Measurements from ENCODE around the gene ADCK1.
A peak's percentile ranks its signal among the peaks of the same experiment; 100 is the strongest.
"Not testable (repeated sequence)": the region's sequence is repeated elsewhere in the genome, so short reads cannot be mapped to it uniquely, and the experiment has no call there.

ADCK1 gene, protein sequence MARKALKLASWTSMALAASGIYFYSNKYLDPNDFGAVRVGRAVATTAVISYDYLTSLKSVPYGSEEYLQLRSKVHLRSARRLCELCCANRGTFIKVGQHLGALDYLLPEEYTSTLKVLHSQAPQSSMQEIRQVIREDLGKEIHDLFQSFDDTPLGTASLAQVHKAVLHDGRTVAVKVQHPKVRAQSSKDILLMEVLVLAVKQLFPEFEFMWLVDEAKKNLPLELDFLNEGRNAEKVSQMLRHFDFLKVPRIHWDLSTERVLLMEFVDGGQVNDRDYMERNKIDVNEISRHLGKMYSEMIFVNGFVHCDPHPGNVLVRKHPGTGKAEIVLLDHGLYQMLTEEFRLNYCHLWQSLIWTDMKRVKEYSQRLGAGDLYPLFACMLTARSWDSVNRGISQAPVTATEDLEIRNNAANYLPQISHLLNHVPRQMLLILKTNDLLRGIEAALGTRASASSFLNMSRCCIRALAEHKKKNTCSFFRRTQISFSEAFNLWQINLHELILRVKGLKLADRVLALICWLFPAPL

DNA sequence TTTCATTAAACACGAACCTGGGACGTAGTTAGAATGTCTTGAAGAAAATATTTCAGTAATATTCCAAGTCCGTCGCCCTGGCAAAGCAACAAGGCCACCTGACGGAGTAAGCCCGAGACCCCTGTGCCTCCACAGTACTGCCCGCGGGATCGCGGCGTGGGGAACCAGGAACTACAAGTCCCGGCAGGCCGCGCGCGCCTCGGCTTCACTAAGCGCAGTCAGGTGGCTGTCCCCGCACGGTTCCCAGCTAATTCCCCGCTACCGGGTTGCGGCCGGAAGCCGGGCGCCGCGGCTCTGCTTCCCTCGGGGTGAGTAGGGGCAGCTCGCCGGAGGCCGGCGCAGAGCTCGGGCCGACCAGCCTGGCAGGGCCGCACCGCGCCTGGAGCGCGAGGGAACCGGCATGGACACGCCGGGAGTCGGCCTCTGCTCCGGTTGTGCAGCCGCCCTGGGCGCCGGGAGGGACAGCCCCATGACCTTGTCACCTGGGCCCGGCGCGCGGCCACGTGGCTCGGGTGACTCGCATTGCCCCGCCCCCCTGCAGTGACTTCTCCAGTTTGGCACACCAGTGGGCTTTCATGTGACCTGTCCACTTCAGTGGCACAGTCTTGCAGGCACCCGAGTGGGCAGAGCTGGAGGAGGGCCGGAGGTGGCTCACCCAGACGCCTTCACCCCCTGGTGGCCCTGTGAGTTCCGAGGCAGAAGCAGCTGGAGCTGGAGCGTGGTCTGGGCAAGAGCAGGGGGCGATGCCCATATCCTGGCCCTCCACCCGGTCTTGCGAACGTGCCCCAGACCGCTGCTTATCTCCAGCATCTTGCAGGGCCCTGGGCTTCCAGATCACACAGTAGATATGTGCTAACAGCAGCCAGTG, at the start of gene ADCK1:
TSS of gene ADCK1 (plus strand) at position 247 of the 868 bp plus-strand sequence. CDS start 18,870 bp downstream, outside the sequence.
- peak; percentile 84 to 87 for DNase-seq

DNA sequence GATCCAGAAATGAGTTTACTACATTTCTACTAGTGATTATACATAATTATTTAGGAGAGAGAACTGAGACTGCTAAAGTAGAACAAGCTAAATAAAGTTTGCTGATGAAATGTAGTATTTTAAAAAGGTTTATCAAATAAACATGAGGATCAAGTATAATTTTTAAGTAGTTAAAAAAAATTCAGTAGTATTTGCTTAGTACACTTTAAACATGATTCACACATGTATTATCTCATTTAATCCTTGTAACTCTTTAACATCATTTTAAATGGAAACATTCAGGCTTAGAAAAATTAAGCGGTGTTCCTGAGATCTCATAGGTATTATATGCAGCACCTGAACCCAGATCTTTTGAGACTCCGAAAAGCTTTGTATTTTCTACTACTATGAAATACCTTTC, 47.6 kb upstream of the ADCK1 start:
- no peak for DNase-seq

DNA sequence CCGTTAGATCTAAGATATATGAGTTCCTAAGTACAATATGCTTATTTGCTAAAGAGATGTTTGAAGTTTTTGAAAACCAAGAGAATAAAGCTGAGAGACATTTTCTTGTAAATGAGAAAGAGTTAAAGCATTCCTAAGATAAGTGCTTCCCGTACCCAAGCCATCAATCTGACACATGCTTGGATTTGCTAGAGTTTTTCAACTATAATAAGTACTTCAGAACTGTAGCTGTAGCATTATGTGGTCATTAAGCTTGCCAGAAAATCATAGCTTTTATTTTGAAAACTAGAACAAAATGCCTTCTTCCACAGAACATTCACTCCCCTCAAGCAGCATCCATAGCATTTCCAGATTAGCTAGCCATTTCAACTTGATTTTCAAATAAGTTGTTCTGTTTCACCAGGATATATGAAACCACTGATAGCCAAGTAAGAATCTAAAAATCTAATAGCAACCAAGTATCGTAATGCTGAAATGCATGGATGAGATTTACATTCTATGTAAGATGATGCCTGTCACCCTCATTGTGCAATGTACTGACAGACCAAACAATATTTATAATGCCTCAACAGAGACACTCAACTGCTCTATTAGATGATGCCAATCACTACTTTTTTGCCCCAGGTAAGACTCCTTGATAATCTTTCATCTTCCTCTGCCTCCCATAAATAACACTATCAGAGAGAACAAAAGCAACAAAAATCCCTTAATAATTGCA, 47.0 kb upstream of the ADCK1 start:
- DNase-seq: no peak

DNA sequence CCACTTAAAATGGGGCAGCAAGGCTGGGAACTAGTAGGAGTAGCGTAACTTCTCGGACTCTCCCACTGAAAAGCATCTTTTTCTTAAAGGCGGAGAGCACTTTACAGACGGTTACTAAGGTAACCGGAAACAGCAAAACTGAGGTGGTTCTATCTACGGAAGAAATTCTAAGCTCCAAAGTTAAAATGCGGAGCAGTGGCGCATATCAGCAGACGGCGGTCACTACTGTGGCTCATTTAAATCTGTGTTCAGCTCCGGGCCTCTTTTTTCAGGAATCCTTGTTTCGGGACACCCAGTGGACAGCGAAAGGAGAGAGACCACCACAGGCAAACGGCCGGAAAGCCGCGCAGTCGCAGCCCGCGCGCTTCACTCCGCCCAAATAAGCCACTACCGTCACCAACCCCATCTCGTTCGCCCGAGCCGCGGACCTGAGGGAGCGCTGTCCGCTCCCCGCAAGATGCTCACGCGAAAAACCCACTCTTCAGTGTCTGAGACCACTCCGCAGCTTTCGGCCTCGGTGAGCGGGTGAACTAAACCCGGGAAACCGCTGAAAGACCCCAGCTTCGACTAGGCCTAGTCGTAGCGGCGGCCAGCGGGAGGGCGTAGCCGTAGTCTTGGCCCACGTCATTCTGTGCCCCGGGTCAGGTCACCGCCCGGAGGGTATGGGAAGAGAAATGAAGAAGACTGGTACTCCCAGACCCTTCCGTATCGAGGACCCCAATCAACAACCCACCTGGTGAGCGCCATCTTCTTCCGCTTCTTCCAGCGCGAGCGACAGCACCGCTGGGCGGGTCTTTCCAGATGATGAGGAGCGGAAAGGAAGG, 39.3 kb upstream of the ADCK1 start, which contains the start of gene SNW1:
TSS of gene SNW1 (minus strand) at position 776 of the 824 bp plus-strand sequence. CDS start at position 747, 29 bp downstream.
- DNase-seq: peak in 1 of 2 experiments; percentile 96

DNA sequence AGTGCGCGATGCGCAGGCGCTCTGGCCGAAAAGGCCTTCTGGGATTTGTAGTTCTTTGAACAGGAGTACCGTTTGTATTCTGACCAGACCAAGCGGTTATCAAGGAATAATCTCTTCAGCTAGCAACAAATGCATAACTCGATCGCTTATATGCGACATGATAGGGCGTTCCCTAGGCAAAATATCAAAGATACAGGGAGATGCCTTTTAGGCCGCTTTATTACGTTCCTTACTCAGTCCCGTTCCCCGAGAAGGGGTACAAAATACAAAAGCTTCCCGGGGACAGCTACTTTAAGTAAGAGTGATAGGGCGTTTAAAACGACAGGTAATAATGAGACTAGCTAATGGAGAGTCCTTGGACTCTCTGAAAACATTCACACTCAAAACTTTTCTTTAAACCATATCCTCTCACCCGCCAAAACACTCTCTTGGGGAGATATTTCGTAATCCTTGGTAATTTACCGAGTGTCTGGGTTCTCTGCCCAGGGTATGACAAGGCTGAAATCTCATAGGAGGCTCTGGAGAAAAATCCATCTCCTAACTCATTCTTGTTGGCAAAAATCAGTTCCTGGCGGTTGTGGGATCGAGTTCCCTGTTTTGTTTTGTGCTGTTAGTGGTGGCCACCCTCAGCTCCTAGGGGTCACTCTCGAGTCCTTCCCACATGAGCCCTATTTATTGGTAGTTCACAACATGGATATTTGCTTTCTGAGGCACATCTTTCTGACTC, 38.5 kb upstream of the ADCK1 start:
- DNase-seq: peak in 1 of 2 experiments; percentile 92

DNA sequence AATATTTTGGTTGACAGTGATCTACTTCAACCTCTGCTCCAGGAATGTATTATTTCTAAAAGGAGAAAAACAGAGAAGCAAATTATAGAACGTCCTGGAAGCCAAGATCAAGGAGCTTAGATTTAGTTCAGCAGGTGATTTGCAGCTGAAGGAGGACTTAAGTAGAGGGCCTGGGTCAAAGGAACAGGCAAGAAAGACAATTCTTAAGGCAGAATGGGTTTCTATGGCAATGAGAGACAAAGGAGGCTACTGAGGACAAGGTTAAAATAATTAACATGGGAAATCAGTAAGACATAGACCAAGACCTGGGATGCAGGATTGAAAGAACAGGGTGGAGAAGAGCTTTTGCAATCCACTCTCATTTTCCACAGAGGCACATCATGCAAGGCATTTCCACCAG, 36.6 kb upstream of the ADCK1 start:
- DNase-seq: no peak

DNA sequence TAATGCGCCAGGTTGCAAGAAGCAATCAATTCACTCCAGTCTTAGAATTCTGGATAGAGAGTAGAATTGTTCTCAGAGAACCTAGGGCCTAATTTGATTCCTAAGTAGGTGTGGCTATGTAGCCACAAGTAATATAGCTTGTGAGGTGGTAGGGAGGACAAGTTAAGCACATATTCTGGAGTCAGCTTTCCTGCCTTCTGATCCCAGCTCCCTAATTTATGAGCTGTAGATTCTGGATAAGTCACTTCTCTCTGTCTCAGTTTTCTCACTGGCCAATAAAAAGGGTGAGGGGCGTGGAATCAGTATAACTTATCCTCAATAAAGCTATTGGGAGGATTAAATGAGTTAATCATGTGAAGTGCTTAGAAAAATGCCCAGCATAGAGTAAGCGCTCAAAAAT, 35.9 kb upstream of the ADCK1 start:
- no peak for DNase-seq

DNA sequence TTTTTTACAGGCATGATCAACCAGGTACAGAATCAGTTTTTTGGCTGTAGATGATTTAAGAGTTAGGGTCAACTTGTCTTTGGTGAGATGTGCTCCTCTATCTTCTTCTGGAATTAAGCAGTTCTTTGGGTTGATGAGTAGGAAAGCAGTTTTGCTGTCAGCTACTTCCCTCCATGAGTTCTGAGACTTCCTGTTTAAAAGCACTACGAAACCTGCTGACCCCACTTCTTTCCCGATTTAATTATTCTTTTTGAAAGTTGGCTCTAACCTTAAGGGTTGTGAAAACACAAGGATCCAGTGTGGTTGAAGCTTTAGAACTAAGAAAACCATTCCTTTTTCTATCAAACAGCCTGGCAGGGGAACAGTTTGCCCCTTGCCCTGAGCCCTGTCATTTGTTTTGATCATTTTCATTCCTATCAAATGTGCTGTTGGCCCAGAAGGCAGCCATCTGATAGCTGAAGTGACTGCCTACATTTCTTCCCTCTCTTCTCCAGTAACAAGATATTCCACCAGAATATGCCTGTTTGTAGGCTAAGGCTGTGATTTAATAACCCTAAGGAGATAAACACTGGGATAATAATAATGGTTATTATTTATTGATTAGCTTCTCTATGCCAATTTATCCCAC, 31.4 kb upstream of the ADCK1 start:
- DNase-seq: not testable (repeated sequence)

DNA sequence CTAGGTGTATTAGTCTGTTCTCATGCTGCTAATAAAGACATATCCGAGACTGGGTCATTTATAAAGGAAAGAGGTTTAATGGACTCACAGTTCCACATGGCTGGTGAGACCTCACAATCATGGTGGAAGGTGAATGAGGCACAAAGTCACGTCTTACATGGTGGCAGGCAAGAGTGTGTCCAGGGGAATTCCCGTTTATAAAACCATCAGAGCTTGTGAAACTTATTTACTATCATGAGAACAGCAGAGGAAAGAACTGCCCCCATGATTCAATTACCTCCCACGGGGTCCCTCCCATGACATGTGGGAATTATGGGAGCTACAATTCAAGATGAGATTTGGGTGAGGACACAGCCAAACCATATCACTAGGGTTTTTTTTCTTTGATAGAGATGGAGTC, 25.9 kb upstream of the ADCK1 start:
- DNase-seq: not testable (repeated sequence)

DNA sequence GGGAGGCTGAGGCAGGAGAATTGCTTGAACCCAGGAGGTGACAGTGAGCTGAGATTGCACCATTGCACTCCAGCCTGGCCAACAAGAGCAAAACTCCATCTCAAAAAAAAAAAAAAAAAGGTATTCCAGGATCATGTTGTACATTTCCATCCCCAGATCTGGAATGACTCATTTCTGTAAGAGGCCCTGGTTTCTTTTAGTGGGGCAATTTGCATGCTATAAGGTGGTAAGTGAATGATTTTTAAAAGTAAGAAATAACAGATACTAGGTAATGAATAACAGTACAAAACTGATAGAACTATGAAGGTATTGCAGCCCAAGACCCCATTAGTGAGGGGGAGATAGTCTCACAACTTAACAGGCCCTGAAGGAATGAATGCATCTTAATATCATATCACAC, 17.7 kb upstream of the ADCK1 start:
- DNase-seq: no peak

DNA sequence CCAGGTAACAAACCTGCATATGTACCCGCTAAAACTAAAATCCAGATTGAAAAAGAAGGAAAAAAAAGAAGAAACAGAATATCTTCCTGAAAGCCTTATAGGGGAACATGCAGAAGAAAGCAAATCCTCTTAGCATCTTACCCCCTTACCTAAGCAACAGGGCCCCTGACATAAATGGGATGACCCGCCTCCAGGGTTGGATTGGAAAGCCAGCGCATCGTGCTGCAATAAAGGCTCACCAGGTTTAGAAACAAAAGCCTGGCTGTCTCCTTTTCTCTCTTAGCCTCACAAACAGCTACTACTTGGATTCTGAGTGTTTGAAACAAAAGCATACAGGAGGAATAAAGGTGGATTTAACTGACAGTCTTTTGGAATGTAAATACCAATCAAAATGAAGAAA, 13.8 kb upstream of the ADCK1 start:
- no peak for DNase-seq

DNA sequence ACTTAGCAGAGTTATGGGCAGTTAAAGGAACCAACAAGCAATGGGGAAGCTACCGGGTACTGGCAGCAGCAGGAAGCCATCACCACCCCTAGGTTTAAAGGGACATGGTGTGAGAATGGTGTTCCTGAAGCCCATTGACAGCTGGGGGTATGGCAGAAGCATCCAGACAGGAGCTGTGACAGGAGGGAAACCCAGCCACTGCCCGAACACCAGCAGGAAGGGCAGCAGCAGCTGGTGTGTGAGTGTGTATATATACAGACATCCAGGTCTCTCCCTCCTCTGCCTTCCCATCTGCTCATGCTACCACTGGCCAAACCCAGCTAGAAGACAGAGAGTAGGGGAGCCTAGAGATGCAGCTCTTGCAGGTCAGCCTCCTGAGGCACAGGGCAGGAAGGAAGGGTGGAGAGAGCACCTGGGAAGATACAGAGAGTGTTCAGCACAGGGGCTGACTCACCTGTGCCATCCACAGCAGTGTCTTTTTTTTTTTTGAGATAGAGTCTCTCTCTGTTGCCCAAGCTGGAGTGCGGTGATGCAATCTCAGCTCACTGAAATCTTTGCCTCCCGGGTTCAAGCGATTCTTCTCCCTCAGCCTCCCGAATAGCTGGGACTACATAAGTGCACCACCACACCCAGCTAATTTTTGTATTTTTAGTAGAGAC, 9.2 kb upstream of the ADCK1 start:
- DNase-seq: no peak

DNA sequence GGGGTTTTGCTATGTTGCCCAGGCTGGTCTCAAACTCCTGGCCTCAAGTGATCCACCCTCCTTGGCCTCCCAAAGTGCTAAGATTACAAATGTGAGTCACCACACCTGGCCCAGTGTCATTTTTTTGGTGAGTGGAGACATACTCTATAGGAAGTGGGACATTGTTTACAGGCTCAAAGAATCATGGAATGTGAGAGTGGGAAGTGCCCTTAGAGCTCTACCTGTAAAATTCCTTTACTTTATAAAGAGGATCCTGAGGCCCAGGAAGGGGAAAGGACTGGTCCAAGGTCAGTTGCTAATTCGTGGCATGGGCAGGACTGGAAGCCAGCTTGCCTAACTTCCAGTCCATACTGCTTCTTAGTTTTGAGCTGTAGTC, 8.7 kb upstream of the ADCK1 start:
- DNase-seq: no peak

DNA sequence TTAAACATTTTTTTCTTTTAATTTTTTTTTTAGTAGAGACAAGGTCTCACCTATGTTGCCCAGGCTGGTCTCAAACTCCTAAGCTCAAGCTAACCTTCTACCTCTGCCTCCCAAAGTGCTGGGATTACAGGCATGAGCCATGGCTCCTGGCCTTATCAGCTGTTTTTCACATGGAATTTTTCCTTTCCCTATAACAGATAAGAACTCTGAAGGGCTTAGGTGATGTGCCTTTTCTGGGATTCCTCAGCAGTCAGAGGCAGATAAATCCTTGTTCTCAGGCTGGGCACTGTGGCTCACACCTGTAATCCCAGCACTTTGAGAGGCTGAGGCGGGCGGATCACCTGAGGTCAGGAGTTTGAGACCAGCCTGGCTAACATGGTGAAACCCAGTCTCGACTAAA, 6.7 kb upstream of the ADCK1 start:
- DNase-seq: not testable (repeated sequence)

DNA sequence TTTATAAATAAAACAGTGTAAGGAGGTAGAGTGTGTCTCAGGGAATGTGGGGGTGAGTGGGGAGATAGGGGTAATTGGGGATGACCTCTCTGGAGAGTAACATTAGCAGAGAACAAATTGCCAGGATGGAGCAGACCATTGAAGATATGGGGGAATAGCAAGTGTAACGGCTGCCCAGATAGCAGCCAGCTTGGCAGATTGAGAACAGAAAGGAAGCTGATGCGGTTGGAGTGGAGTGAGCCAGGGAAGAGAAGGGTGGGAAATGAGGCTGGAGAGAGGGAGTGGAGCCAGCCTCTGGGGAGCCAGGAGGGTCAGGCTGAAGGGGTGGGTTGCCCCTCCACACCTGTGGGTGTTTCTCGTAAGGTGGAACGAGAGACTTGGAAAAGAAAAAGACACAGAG, 5.6 kb upstream of the ADCK1 start:
- DNase-seq: no peak

DNA sequence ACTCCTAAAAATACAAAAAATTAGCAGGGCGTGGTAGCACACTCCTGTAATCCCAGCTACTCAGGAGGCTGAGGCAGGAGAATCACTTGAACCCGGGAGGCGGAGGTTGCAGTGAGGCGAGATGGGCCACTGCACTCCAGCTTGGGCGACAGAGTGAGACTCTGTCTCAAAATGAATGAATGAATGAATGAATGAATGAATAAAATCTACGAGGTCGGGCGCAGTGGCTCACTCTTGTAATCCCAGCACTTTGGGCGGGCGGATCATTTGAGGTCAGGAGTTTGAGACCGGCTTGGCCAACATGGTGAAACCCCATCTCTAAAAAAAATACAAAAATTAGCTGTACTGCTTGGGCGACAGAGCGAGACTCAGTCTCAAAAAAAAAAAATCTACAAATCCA, 453 bp upstream of the ADCK1 start:
- DNase-seq: not testable (repeated sequence)

DNA sequence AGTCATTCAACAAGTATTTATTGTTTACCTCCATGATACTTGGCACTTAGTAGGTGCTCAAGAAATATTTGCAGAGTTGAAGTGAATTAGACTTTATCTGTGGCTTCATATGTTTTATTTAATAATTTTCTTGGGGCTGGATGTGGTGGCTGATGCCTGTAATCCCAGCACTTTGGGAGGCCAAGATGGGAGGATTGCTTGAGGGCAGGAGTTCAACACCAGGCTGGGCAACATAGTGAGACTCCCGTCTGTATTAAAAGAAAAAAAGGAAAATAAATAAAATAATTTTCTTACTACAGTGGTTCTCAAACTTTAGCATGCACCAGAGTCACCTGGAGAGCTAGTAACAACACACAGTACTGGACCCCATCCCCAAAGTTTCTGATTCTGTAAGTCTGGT, 905 bp downstream of the ADCK1 start:
- DNase-seq: no peak

DNA sequence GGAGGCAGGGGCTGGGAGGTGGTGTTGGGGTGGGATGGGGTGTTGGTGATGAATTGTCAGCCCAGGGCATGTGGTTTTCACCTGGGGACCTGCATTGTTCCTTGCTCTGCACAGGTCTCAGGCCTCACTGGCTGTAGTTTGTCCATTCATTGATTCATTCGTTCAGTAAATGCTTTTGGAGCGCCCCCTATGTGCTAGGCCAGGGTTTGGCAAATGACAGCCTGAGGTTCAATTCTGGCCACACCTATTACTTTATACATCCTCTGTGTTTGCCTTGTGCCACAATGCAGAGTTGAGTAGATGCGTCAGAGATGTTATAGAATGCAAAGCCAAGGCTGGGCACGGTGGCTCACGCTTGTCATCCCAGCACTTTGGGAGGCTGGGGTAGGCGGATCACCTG, 4.7 kb downstream of the ADCK1 start:
- DNase-seq: no peak

DNA sequence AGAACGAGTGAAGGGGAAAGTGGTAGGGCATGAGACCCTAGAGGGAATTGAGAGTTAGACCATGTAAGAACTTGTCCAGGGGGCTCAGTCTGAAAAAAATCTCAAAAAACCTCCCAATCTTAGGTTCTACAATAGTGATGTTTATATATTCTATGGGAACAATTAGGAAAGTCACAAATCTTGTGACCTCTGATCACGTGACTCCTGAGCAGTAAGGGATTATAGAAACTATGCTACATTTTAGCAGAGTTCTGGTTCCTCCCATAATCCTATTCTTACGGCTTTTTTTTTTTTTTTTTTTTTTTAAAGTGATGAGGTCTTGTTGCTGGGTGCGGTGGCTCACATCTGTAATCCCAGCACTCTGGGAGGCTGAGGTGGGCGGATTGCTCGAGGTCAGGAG, 5.8 kb downstream of the ADCK1 start:
- DNase-seq: no peak

DNA sequence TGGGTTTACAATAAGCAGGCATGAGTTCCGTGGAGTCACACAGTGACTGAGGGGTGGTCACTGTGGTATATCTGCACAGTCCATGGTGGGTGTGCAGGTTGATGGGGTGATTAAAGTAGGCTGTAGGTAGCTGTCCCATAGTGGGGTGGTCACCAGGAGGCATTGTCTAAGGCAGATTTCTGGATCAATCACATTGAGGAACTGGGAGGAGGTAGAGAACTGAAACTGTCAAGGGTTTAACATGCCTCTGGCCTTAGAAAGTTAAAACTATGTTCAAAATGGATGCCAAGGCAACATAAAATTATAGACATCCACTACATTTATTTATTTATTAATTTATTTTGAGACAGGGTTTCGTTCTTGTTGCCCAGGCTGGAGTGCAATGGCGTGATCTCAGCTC, 8.3 kb downstream of the ADCK1 start:
- DNase-seq: no peak

Data from NCI-H187 (cell line).